CD4-positive, CD25-positive, alpha-beta regulatory T cell (primary cell): ENCODE results near the gene CCNY. TPM values are rescaled to one million over a fixed set of nuclear protein-coding genes. Genes with fewer than 3 reads are reported as not detected.
"Not testable (repeated sequence)": the region's sequence is repeated elsewhere in the genome, so short reads cannot be mapped to it uniquely, and the experiment has no call there.

Source experiments
- ATAC-seq, 2 donors: fragments of 150-1000 bp; cut with Tn5 transposase; one replicate each; pipeline ENCODE4 v1.10.0; 2021; ENCODE audit warnings: low read depth in 2 of 2, moderate number of reproducible peaks in 2 of 2, moderate library complexity in 1 of 2
- DNase-seq, 3 donors: peaks; one replicate each; pipeline versions ENCODE4 v3.0.0 to v3.0.0-alpha.2; 2012 to 2022; ENCODE audit warnings: mixed read lengths in 1 of 3
- H3K27ac ChIP-seq: one replicate; pipeline ENCODE4 v1.7.0; 2013; ENCODE audit warnings: mild to moderate bottlenecking, low read length; ENCODE audit not compliant: insufficient read depth, poor library complexity, severe bottlenecking
- H3K27me3 ChIP-seq: one replicate; pipeline ENCODE4 v1.7.0; 2013; ENCODE audit warnings: low read length; ENCODE audit not compliant: control insufficient read depth, insufficient read depth
- H3K36me3 ChIP-seq: one replicate; pipeline ENCODE4 v1.7.0; 2013; ENCODE audit warnings: mild to moderate bottlenecking, low read length, moderate library complexity; ENCODE audit not compliant: control insufficient read depth, insufficient read depth
- H3K4me1 ChIP-seq: 2 replicates; pipeline ENCODE4 v1.7.0; 2013; ENCODE audit warnings: mild to moderate bottlenecking, low read length; ENCODE audit not compliant: insufficient read depth, control insufficient read depth, poor library complexity, severe bottlenecking
- H3K4me3 ChIP-seq: one replicate; pipeline ENCODE4 v1.7.0; 2013; ENCODE audit warnings: low read depth, mild to moderate bottlenecking, low read length, moderate library complexity
- H3K9me3 ChIP-seq, 2 experiments: 1 replicate in 1 of 2; 2 replicates in 1 of 2; pipeline ENCODE4 v1.7.0; 2013; ENCODE audit warnings: low read length in 2 of 2, mild to moderate bottlenecking in 1 of 2, moderate library complexity in 1 of 2; ENCODE audit not compliant: control insufficient read depth in 2 of 2
- H3K27ac Mint-ChIP-seq, 3 donors: one replicate each; pipeline ENCODE4 v1.8.0; 2020 to 2022; ENCODE audit warnings: mild to moderate bottlenecking in 3 of 3, mixed read lengths in 3 of 3, moderate library complexity in 2 of 3
- H3K27me3 Mint-ChIP-seq: one replicate; pipeline ENCODE4 v1.8.0; 2022; ENCODE audit warnings: mild to moderate bottlenecking, mixed read lengths
- H3K36me3 Mint-ChIP-seq: one replicate; pipeline ENCODE4 v1.8.0; 2020; ENCODE audit warnings: mixed read lengths
- H3K4me1 Mint-ChIP-seq, 4 donors: one replicate each; pipeline ENCODE4 v1.8.0; 2020 to 2022; ENCODE audit warnings: mixed read lengths in 4 of 4, mild to moderate bottlenecking in 1 of 4
- H3K4me3 Mint-ChIP-seq, 4 donors: one replicate each; pipeline ENCODE4 v1.8.0; 2020 to 2022; ENCODE audit warnings: mild to moderate bottlenecking in 4 of 4, mixed read lengths in 4 of 4, moderate library complexity in 3 of 4
- H3K9me3 Mint-ChIP-seq, 7 donors: one replicate each; pipeline ENCODE4 v1.8.0; 2020 to 2022; ENCODE audit warnings: mixed read lengths in 7 of 7, mild to moderate bottlenecking in 3 of 7, moderate library complexity in 2 of 7
- polyA plus RNA-seq, 4 donors: library from polyadenylated mRNA; unstranded; fragments of 300-500 nt; fragmentation: Illumina TruSeq; gene quantifications; one replicate each; pipeline ENCODE4 v1.2.3, GENCODE V29; 2021
- total RNA-seq: library from RNA; stranded (reverse); gene quantifications from one replicate; pipeline ENCODE4 v1.2.3, GENCODE V29; 2022

Gene CCNY
- total and polyA plus RNA-seq, 5 donors from 2014 or later, result 6.4 to 58.3 (median 13.1) TPM

GRCh38 chr10:35404077-35404476 lies 67.8 kb downstream of the CCNY start:
- not testable (repeated sequence) for H3K27me3 Mint-ChIP-seq, H3K36me3 ChIP-seq, H3K36me3 Mint-ChIP-seq, DNase-seq, H3K9me3 ChIP-seq, H3K27me3 ChIP-seq, H3K27ac ChIP-seq, H3K4me3 Mint-ChIP-seq, H3K4me1 ChIP-seq, ATAC-seq, H3K27ac Mint-ChIP-seq, H3K4me3 ChIP-seq, H3K9me3 Mint-ChIP-seq
- peaks cover 0 to 35% (median 23%) of the 10 kb centered on the region in 4 donors for H3K4me1 Mint-ChIP-seq

- H3K36me3 Mint-ChIP-seq, H3K27ac ChIP-seq, H3K4me1 ChIP-seq, H3K36me3 ChIP-seq, H3K27ac Mint-ChIP-seq, ATAC-seq, H3K27me3 ChIP-seq, H3K9me3 ChIP-seq, H3K4me3 ChIP-seq, H3K9me3 Mint-ChIP-seq, H3K4me3 Mint-ChIP-seq, H3K27me3 Mint-ChIP-seq, DNase-seq: not testable (repeated sequence)
- peaks cover 0 to 46% (median 31%) of the 10 kb centered on the region in 4 donors for H3K4me1 Mint-ChIP-seq
Observed at GRCh38 chr10:35406003-35406630, 69.8 kb downstream of the CCNY start.

- H3K4me1 ChIP-seq, H3K9me3 ChIP-seq, H3K36me3 ChIP-seq, H3K27ac ChIP-seq, ATAC-seq, H3K4me3 ChIP-seq, H3K36me3 Mint-ChIP-seq, DNase-seq, H3K4me3 Mint-ChIP-seq, H3K27me3 ChIP-seq, H3K9me3 Mint-ChIP-seq, H3K27me3 Mint-ChIP-seq: not testable (repeated sequence)
- peaks cover 0 to 48% (median 31%) of the 10 kb centered on the region in 4 donors for H3K4me1 Mint-ChIP-seq
- H3K27ac Mint-ChIP-seq, result peak overlapping the region in 2 of 3 donors; percentile 36 to 51
Observed at GRCh38 chr10:35407696-35408095, 71.4 kb downstream of the CCNY start.

GRCh38 chr10:35409094-35409582 lies 72.8 kb downstream of the CCNY start:
- Mint-ChIP-seq H3K27ac (peak overlapping the region in 2 of 3 donors; percentile 57 to 59), H3K4me1 (peaks cover 0 to 50% (median 32%) of the 10 kb centered on the region in 4 donors), H3K9me3 (peaks cover 0 to 1% (median 0%) of the 10 kb centered on the region in 7 donors), H3K4me3 (no peak overlapping the region), H3K36me3 (no peaks in the 10 kb centered on the region), H3K27me3 (no peaks in the 10 kb centered on the region)
- DNase-seq (no peak), ATAC-seq (peak in 1 of 2 donors; percentile 46)
- Histone ChIP-seq H3K27me3 (no peaks in the 10 kb centered on the region), H3K27ac (no peak overlapping the region), H3K9me3 (no peaks in the 10 kb centered on the region), H3K4me1 (peaks cover 4% of the 10 kb centered on the region), H3K36me3 (no peaks in the 10 kb centered on the region), H3K4me3 (no peak overlapping the region)

GRCh38 chr10:35409808-35410207 lies 73.5 kb downstream of the CCNY start:
- Mint-ChIP-seq H3K4me1 (peaks cover 3 to 57% (median 38%) of the 10 kb centered on the region in 4 donors), H3K4me3 (no peak overlapping the region), H3K27ac (peak overlapping the region; percentile 57 to 85 (median 59)), H3K36me3 (no peaks in the 10 kb centered on the region), H3K27me3 (no peaks in the 10 kb centered on the region), H3K9me3 (peaks cover 0 to 1% (median 0%) of the 10 kb centered on the region in 7 donors)
- H3K27me3 ChIP-seq, result no peaks in the 10 kb centered on the region
- no peak overlapping the region for H3K27ac ChIP-seq
- DNase-seq (no peak), ATAC-seq (no peak)
- no peak overlapping the region for H3K4me3 ChIP-seq
- H3K4me1 ChIP-seq, result peaks cover 4% of the 10 kb centered on the region
- no peaks in the 10 kb centered on the region for H3K36me3 ChIP-seq
- no peaks in the 10 kb centered on the region for H3K9me3 ChIP-seq

GRCh38 chr10:35412003-35412723 lies 75.9 kb downstream of the CCNY start:
- H3K4me3 ChIP-seq, result no peak overlapping the region
- no peak overlapping the region for H3K4me3 Mint-ChIP-seq
- no peak overlapping the region for H3K27ac ChIP-seq
- H3K4me1 ChIP-seq, result peaks cover 4% of the 10 kb centered on the region
- H3K27me3 Mint-ChIP-seq, result no peaks in the 10 kb centered on the region
- H3K27ac Mint-ChIP-seq, result no peak overlapping the region
- no peaks in the 10 kb centered on the region for H3K27me3 ChIP-seq
- H3K36me3 ChIP-seq, result no peaks in the 10 kb centered on the region
- H3K4me1 Mint-ChIP-seq, result peaks cover 13 to 74% (median 49%) of the 10 kb centered on the region in 4 donors
- peaks cover 0 to 1% (median 0%) of the 10 kb centered on the region in 7 donors for H3K9me3 Mint-ChIP-seq
- no peak for DNase-seq
- H3K36me3 Mint-ChIP-seq, result no peaks in the 10 kb centered on the region
- H3K9me3 ChIP-seq, result no peaks in the 10 kb centered on the region
- no peak for ATAC-seq

GRCh38 chr10:35412900-35413491 lies 76.7 kb downstream of the CCNY start:
- H3K36me3 Mint-ChIP-seq, result no peaks in the 10 kb centered on the region
- Histone ChIP-seq H3K4me1 (peaks cover 4% of the 10 kb centered on the region), H3K27ac (no peak overlapping the region), H3K36me3 (no peaks in the 10 kb centered on the region), H3K27me3 (no peaks in the 10 kb centered on the region), H3K9me3 (no peaks in the 10 kb centered on the region), H3K4me3 (no peak overlapping the region)
- no peak overlapping the region for H3K4me3 Mint-ChIP-seq
- peaks cover 20 to 73% (median 47%) of the 10 kb centered on the region in 4 donors for H3K4me1 Mint-ChIP-seq
- peak; percentile 23 to 25 for ATAC-seq
- no peak for DNase-seq
- no peaks in the 10 kb centered on the region for H3K27me3 Mint-ChIP-seq
- H3K9me3 Mint-ChIP-seq, result no peaks in the 10 kb centered on the region
- H3K27ac Mint-ChIP-seq, result no peak overlapping the region
